NT2/D1 (cell line): ENCODE data around the gene AKAP13.

ENCODE experiments used
- YY1 ChIP-seq: IDR thresholded peaks from 2 replicates; pipeline ENCODE4 v1.6.1; 2011; ENCODE audit not compliant: insufficient read length, insufficient read depth
- ZNF274 ChIP-seq: IDR thresholded peaks from 2 replicates; pipeline ENCODE4 v1.6.1; 2011; ENCODE audit warnings: mild to moderate bottlenecking, low read depth, low read length

- TF ChIP-seq YY1 (no peak), ZNF274 (no peak)
These were observed 76.4 kb downstream of the AKAP13 start for GRCh38 chr15:85456798-85457197.
